Measurements from ENCODE around the gene SLC5A7. TPM values are rescaled to one million over a fixed set of nuclear protein-coding genes. Genes with fewer than 3 reads are reported as not detected.

SLC5A7 gene
- total RNA-seq (2014; rRNA removed; shearing (Covaris generic)), result not detected in 2 replicates

DNA sequence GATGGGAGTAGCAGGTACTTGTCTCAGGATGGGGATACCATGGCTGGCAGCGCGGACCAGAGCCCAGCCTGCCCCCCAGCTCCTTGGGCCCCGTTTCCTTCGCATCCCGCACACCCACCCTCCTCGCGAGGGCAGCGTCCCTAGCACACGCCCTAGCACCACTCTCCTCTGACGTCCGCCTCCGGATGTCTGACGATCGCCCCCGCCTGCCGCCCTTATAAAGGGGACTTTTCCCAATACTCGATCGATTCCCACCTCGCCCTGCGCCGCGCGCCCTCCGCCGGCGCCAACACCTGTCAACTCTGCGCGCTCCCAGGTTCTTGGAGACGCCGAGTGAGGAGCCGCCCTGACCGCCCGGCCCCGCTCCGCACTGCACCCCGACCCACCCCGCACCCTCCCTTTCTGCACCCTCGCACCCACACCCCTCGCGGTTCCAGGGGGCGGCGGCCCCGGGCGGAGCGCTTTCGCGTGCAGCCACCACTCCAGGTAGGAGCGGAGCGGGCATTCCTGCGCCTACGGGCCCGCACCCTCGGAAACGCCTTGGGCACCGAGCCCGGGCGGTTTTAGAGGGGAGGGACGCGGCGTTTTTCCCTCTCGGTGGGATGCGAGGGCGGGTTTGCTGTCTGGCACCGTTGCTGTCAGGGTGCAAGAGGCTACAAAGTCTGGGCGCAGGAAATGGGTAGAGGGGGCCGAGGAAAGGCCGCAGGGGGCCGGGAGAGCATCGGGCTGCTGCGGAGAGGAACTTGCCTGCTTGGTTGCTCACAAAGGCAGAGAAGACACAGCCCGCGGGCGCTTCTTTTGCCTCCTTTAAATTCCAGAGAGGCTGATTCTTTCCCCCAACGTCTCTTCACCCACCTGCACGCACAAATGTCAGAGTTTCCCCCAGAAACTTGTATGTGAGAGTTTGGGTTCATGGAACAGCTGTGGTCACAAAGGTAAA lies at the start of gene SLC5A7:
TSS of gene SLC5A7 (plus strand) at position 247 of the 940 bp plus-strand sequence. CDS start 1,632 bp downstream, outside the sequence.
- DNase-seq (ENCODE audit: low spot score), result no peak

DNA sequence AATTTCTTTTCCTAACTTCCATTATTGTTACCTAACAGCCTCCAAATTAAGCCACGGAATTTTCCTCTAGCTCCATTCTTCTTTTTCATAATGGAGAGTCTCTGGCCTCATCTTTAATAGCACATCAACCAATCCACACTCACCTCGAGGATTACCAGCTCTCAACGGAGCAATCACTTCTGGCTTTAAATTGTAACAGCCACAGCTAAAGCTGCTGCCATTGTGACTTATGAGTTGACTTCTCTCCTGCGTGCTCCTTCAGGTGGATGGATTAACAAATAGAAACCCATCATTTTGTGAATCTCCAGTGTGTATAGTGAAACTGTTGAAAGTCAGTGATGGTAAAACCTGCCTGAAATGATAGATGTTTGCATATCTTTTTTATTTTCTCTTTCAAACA lies 24.9 kb upstream of the SLC5A7 start:
- no peak for DNase-seq (ENCODE audit: low spot score)

- DNase-seq (ENCODE audit: low spot score), result no peak
These were observed 22.1 kb upstream of the SLC5A7 start for GRCh38 chr2:107964185-107964584.

- no peak for DNase-seq (ENCODE audit: low spot score)
These were observed 1.6 kb upstream of the SLC5A7 start for GRCh38 chr2:107984707-107985106.

DNA sequence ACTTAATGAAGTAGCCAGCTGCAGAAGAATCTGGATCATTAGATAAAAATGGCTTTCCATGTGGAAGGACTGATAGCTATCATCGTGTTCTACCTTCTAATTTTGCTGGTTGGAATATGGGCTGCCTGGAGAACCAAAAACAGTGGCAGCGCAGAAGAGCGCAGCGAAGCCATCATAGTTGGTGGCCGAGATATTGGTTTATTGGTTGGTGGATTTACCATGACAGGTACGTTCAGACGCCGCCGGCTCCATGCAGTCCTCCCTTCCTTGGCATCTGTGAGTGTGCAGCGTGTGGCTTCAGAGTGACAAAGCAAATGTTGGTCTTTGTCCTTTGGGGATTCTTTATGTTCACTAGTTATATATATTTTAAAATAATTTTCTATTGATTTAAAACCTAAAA lies 1.8 kb downstream of the SLC5A7 start:
- no peak for DNase-seq (ENCODE audit: low spot score)

DNA sequence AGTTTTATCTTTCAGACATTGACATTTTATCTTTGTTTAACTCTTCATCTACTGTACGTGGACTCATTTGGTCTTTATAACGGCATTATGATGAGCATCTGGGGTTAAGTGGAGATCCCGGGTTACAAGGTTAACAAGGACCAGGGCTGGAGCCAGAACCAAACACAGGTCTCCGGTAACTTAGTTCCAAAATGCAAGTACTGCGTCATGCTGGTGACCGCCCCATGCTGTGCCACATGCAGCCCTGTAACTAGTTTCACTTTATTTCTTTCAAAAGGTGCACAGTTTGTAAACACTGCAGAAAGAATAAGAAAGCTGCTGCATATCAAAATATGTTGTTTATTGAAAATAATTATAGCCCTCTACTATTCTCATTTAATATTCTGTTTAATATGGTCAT lies 3.1 kb downstream of the SLC5A7 start:
- DNase-seq (ENCODE audit: low spot score), result no peak

- no peak for DNase-seq (ENCODE audit: low spot score)
These were observed 4.4 kb downstream of the SLC5A7 start for GRCh38 chr2:107990718-107991117.

DNA sequence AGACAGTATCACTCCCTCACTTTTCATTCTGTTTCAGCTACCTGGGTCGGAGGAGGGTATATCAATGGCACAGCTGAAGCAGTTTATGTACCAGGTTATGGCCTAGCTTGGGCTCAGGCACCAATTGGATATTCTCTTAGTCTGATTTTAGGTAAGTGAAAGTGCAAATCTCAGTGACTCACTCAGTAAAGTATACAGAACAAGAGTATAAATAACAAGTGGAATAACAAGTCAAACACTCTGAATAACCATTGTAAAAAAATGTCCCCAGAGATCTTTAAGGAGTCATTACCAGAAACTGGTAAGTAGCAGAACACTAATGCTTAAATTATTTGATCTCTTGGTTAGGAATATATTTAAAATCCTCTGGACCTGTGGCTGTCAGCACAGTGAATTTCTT lies 5.7 kb downstream of the SLC5A7 start:
- DNase-seq (ENCODE audit: low spot score), result no peak

GRCh38 chr2:107999158-107999557 lies 12.8 kb downstream of the SLC5A7 start:
- no peak for DNase-seq (ENCODE audit: low spot score)

GRCh38 chr2:108010912-108011591 lies 24.7 kb downstream of the SLC5A7 start:
- DNase-seq (ENCODE audit: low spot score), result no peak

- DNase-seq (ENCODE audit: low spot score), result no peak
These were observed 27.0 kb downstream of the SLC5A7 start for GRCh38 chr2:108013305-108013704.

DNA sequence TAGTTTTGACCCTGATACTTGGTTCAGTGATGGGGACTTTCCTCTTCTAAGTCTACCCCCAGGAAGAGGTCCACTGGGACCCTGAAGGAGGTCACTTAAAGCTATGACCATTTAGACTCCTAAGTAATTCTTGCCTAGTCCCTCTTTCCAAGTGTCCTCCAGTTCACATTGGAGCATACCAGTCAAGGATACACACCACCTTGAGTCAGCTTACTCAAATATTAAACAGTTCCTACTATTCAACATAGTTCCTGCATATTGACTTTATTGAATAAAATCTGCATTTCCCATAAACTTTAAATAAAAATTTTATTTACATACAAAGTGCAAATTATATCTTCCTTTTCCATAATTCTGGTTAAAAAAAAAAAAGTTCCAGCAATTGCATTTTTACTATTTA lies 36.3 kb downstream of the SLC5A7 start:
- DNase-seq (ENCODE audit: low spot score), result no peak

DNA sequence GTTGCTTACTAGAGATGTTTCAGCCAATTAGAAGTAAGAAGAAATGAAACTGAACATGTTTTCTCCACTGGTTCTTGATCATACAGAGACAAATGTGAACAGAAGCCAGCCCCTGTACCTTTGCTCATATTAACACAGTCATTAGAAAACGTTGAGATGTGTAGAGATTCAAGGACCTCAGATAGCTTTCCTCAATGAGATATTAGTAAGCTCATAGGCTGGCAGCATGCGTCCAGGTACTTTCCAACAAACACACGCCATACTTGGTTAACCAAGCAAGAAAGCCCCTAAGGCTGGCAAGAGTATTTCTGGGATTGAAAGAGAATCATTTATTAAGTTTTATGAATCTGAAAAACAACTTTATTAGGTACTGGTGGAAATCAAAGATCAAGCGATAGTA lies 37.5 kb downstream of the SLC5A7 start:
- no peak for DNase-seq (ENCODE audit: low spot score)

GRCh38 chr2:108026092-108026794 lies 39.9 kb downstream of the SLC5A7 start:
- DNase-seq (ENCODE audit: low spot score), result no peak

DNA sequence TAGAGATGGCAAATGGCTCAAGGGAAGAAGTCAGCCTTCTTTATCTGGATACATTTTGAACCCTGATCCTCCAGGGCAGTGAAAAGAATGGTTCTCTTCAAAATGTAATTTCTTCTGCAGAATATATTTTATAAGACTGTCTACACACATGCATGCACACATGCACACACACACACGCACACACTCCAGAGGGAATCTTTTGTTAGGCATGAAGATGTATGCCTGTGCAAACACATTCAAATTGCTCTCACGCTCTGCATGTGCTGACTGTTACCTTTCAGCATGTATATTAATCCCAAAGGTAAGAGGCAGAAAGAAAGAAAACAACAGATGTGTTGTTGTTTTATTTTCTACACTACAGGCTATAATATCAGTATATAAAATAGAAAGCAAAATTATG lies 43.2 kb downstream of the SLC5A7 start:
- no peak for DNase-seq (ENCODE audit: low spot score)

GRCh38 chr2:108029912-108030311 lies 43.6 kb downstream of the SLC5A7 start:
- DNase-seq (ENCODE audit: low spot score), result no peak

GRCh38 chr2:108031471-108031941 lies 45.2 kb downstream of the SLC5A7 start:
- no peak for DNase-seq (ENCODE audit: low spot score)

DNA sequence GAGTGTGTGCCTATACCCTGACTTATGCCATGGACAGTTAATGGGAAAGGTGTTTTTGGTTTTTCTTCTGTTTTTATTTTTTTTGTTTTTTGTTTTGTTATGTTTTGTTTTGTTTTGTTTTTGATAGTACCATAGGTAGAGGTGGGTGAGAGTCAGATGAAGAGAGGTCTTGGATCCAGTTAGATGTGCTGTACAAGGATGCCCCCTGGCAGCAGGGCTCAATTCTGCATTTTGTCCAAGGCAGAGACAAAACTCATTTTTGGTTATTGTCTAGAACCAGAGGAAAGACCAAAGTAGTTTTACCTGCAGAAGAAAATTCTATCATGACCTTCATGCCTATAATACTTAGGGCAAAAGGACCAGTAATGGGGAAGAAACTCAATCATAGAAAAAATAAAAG lies 48.5 kb downstream of the SLC5A7 start:
- DNase-seq (ENCODE audit: low spot score), result peak; percentile 32

DNA sequence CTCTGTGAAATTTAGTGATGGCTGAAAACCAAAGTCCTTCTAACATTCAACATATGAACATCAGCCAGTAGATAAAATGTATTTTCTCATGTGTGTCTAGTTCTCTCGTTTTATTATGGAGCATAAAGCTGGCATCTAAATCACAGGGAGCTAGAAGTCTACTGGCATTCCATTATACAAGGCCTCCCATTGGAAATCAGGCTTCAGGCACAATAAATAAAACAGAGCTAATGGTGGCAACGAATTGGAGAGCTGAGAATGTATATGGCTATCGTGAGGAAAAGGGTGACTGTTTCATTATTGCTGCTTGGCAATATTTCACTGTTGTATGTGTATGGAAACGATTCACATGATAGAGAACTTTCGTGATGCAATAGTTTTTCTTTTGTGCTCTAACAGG lies 62.4 kb downstream of the SLC5A7 start:
- DNase-seq (ENCODE audit: low spot score), result no peak

GRCh38 chr2:108058576-108059137 lies 72.3 kb downstream of the SLC5A7 start:
- DNase-seq (ENCODE audit: low spot score), result no peak

- DNase-seq (ENCODE audit: low spot score), result no peak
These were observed 75.2 kb downstream of the SLC5A7 start for GRCh38 chr2:108061439-108062042.

Measured in HT-29 (cell line).